H1 (cell line): Measurements from ENCODE around the gene ARMS2. TPM values are rescaled to one million over a fixed set of nuclear protein-coding genes. Genes with fewer than 3 reads are reported as not detected.

ENCODE experiments used
- CTCF ChIA-PET: fragments of 300-600 bp; sonication (Branson Sonifier 250); formaldehyde crosslinking; loops from one replicate; lab custom pipeline; 2021; ENCODE audit not compliant: partially characterized antibody; lab: Charles Lee
- POLR2A ChIA-PET: fragments of 300-600 bp; sonication (Branson Sonifier 250); formaldehyde crosslinking; loops from one replicate; lab custom pipeline; 2021; ENCODE audit warnings: inconsistent platforms; ENCODE audit not compliant: partially characterized antibody; lab: Charles Lee
- DNase-seq, 2 experiments: peaks; one replicate each; pipeline versions ENCODE4 v3.0.0 to v3.0.0-alpha.2; 2010 to 2022; ENCODE audit warnings: low spot score in 2 of 2, low read depth in 1 of 2, mixed read lengths in 1 of 2
- FAIRE-seq: peaks from 2 replicates; lab custom pipeline; 2011; peaks lifted over from hg19 to GRCh38; lab: Jason Lieb, UNC
- H2AFZ ChIP-seq: 2 replicates; pipeline ENCODE4 v1.8.1; 2012; ENCODE audit warnings: low read length, inconsistent platforms
- H2AK5ac ChIP-seq: 2 replicates; pipeline ENCODE4 v1.6.1; 2013; ENCODE audit warnings: low read depth, low read length
- H2BK120ac ChIP-seq: replicated peaks from 2 replicates; pipeline ENCODE3; 2013; ENCODE audit warnings: low read depth, low read length, inconsistent platforms
- H2BK12ac ChIP-seq: 2 replicates; pipeline ENCODE4 v1.6.1; 2013; ENCODE audit warnings: low read depth, low read length
- H2BK15ac ChIP-seq: 2 replicates; pipeline ENCODE4 v1.6.1; 2013; ENCODE audit warnings: low read length
- H2BK20ac ChIP-seq: 2 replicates; pipeline ENCODE4 v1.6.1; 2013; ENCODE audit warnings: low read length
- H2BK5ac ChIP-seq: 2 replicates; pipeline ENCODE4 v1.6.1; 2013; ENCODE audit warnings: low read depth, low read length
- H3K14ac ChIP-seq: 2 replicates; pipeline ENCODE4 v1.6.1; 2013; ENCODE audit warnings: inconsistent platforms; ENCODE audit not compliant: insufficient read length
- H3K18ac ChIP-seq: 2 replicates; pipeline ENCODE4 v1.6.1; 2013; ENCODE audit warnings: low read length; ENCODE audit errors: extremely low read depth
- H3K23ac ChIP-seq: 2 replicates; pipeline ENCODE4 v1.6.1; 2013; ENCODE audit warnings: inconsistent platforms; ENCODE audit not compliant: insufficient read length
- H3K23me2 ChIP-seq: 2 replicates; pipeline ENCODE4 v1.6.1; 2013; ENCODE audit warnings: low read depth, low read length
- H3K27ac ChIP-seq: 2 replicates; pipeline ENCODE4 v1.6.1; 2011; ENCODE audit warnings: low read depth, low read length, inconsistent platforms
- H3K27me3 ChIP-seq, 4 experiments: replicated peaks in 1 of 4; 1 replicate in 1 of 4; 2 replicates in 3 of 4; pipeline versions ENCODE4 v1.6.1 to v1.8.1; 2011 to 2013; ENCODE audit warnings: low read length in 3 of 4, mild to moderate bottlenecking in 3 of 4, inconsistent platforms in 2 of 4, mixed read lengths in 2 of 4, moderate library complexity in 1 of 4; ENCODE audit not compliant: control insufficient read depth in 3 of 4, insufficient read depth in 3 of 4; ENCODE audit errors: extremely low read depth in 1 of 4
- H3K36me3 ChIP-seq, 4 experiments: 2 replicates each; pipeline versions ENCODE4 v1.6.1 to v1.8.1; 2011 to 2013; ENCODE audit warnings: mild to moderate bottlenecking in 4 of 4, low read length in 3 of 4, moderate library complexity in 2 of 4, control low read depth in 1 of 4, inconsistent platforms in 1 of 4; ENCODE audit not compliant: insufficient read depth in 4 of 4, control insufficient read depth in 2 of 4
- H3K4ac ChIP-seq: replicated peaks from 2 replicates; pipeline ENCODE3; 2013; ENCODE audit warnings: low read length, low read depth, mixed read lengths, inconsistent platforms; ENCODE audit not compliant: insufficient read length
- H3K4me1 ChIP-seq, 4 experiments: replicated peaks in 1 of 4; 1 replicate in 1 of 4; 2 replicates in 3 of 4; pipeline versions ENCODE4 v1.6.1 to v1.8.1; 2011 to 2013; ENCODE audit warnings: low read length in 3 of 4, inconsistent platforms in 2 of 4, mixed read lengths in 1 of 4; ENCODE audit not compliant: insufficient read depth in 4 of 4, control insufficient read depth in 3 of 4
- H3K4me2 ChIP-seq, 2 experiments: 2 replicates each; pipeline versions ENCODE4 v1.6.1 to v1.8.1; 2011 to 2013; ENCODE audit warnings: low read depth in 2 of 2, low read length in 2 of 2, control low read depth in 1 of 2, inconsistent platforms in 1 of 2, mild to moderate bottlenecking in 1 of 2; ENCODE audit not compliant: insufficient read depth in 1 of 2
- H3K4me3 ChIP-seq, 4 experiments: fragments of 200-600, 300-600 bp in 1 of 4; sonication (generic), shearing (Covaris generic), sonication (Bioruptor Twin) in 1 of 4; 2 replicates each; pipeline versions ENCODE4 v1.5.1 to v1.8.1; 2011 to 2016; ENCODE audit warnings: low read length in 4 of 4, low read depth in 3 of 4, control low read depth in 2 of 4, inconsistent platforms in 2 of 4, mild to moderate bottlenecking in 2 of 4, mixed read lengths in 1 of 4, moderate library complexity in 1 of 4; ENCODE audit not compliant: insufficient read depth in 2 of 4; ENCODE audit errors: extremely low read depth in 1 of 4
- H3K56ac ChIP-seq: replicated peaks from 2 replicates; pipeline ENCODE3; 2013; ENCODE audit warnings: low read depth, mild to moderate bottlenecking, mixed read lengths, low read length, inconsistent platforms; ENCODE audit not compliant: insufficient read length
- H3K79me1 ChIP-seq: 2 replicates; pipeline ENCODE4 v1.6.1; 2013; ENCODE audit warnings: low read depth, low read length, control low read depth
- H3K79me2 ChIP-seq, 2 experiments: 2 replicates each; pipeline versions ENCODE4 v1.6.1 to v1.8.1; 2012 to 2013; ENCODE audit warnings: low read length in 2 of 2, mild to moderate bottlenecking in 2 of 2, inconsistent platforms in 1 of 2; ENCODE audit not compliant: insufficient read depth in 2 of 2, control insufficient read depth in 1 of 2
- H3K9ac ChIP-seq, 4 experiments: replicated peaks in 1 of 4; 1 replicate in 1 of 4; 2 replicates in 3 of 4; pipeline versions ENCODE4 v1.6.1 to v1.8.1; 2011 to 2013; ENCODE audit warnings: low read depth in 3 of 4, low read length in 3 of 4, control low read depth in 2 of 4, mild to moderate bottlenecking in 2 of 4, moderate library complexity in 2 of 4, inconsistent platforms in 1 of 4; ENCODE audit errors: extremely low read depth in 1 of 4
- H3K9me3 ChIP-seq, 2 experiments: 2 replicates each; pipeline versions ENCODE4 v1.6.1 to v1.8.1; 2012 to 2013; ENCODE audit warnings: mild to moderate bottlenecking in 2 of 2, moderate library complexity in 2 of 2, control low read depth in 1 of 2, inconsistent platforms in 1 of 2, low read depth in 1 of 2, low read length in 1 of 2, mixed read lengths in 1 of 2; ENCODE audit not compliant: insufficient read depth in 2 of 2
- H4K20me1 ChIP-seq, 2 experiments: replicated peaks in 1 of 2; 2 replicates each; pipeline versions ENCODE3 to v1.8.1; 2011 to 2013; ENCODE audit warnings: inconsistent platforms in 2 of 2, low read length in 2 of 2, mild to moderate bottlenecking in 1 of 2; ENCODE audit not compliant: insufficient read depth in 2 of 2, control insufficient read depth in 1 of 2
- H4K5ac ChIP-seq: 2 replicates; pipeline ENCODE4 v1.6.1; 2013; ENCODE audit warnings: low read length, low read depth, mixed read lengths, inconsistent platforms; ENCODE audit not compliant: insufficient read length
- H4K8ac ChIP-seq: 2 replicates; pipeline ENCODE4 v1.8.0; 2013; ENCODE audit warnings: mild to moderate bottlenecking, moderate library complexity, low read length, inconsistent platforms; ENCODE audit not compliant: insufficient read depth; ENCODE audit errors: extremely low read depth
- H4K91ac ChIP-seq: replicated peaks from 2 replicates; pipeline ENCODE3; 2013; ENCODE audit warnings: low read length, mixed read lengths, inconsistent platforms; ENCODE audit not compliant: insufficient read length
- BACH1 ChIP-seq: IDR thresholded peaks from 2 replicates; pipeline ENCODE4 v1.6.1; 2012; ENCODE audit warnings: low read length, improper control_type of control experiment
- BCL11A ChIP-seq, 2 experiments: IDR thresholded peaks; one replicate each; pipeline ENCODE4 v1.6.1; 2011; ENCODE audit warnings: low read depth in 2 of 2, low read length in 2 of 2, mild to moderate bottlenecking in 2 of 2
- CHD1 ChIP-seq: IDR thresholded peaks from 2 replicates; pipeline ENCODE4 v1.6.1; 2012; ENCODE audit warnings: low read depth, low read length, improper control_type of control experiment
- CHD2 ChIP-seq: IDR thresholded peaks from 2 replicates; pipeline ENCODE4 v1.6.1; 2012; ENCODE audit warnings: low read length, improper control_type of control experiment
- EGR1 ChIP-seq: IDR thresholded peaks from 2 replicates; pipeline ENCODE4 v1.6.1; 2011; ENCODE audit warnings: low read depth, low read length, borderline replicate concordance
- EZH2 ChIP-seq: fragments of 200-600 bp; sonication (generic); IDR thresholded peaks from 2 replicates; pipeline ENCODE4 v1.7.1; 2012; ENCODE audit warnings: low read depth, mild to moderate bottlenecking, moderate library complexity, low read length, inconsistent platforms; ENCODE audit not compliant: severe bottlenecking
- GTF2F1 ChIP-seq: IDR thresholded peaks from 2 replicates; pipeline ENCODE4 v1.6.1; 2012; ENCODE audit warnings: low read depth, low read length, improper control_type of control experiment, borderline replicate concordance
- KDM5A ChIP-seq: fragments of 200-600 bp; IDR thresholded peaks from 2 replicates; pipeline ENCODE4 v1.7.1; 2012; ENCODE audit warnings: mild to moderate bottlenecking, low read length, inconsistent platforms, mixed read lengths
- NANOG ChIP-seq: IDR thresholded peaks from 2 replicates; pipeline ENCODE4 v1.6.1; 2011; ENCODE audit warnings: low read length, low read depth, mild to moderate bottlenecking, inconsistent platforms; ENCODE audit not compliant: insufficient read depth, poor library complexity, severe bottlenecking
- POU5F1 ChIP-seq: IDR thresholded peaks from 2 replicates; pipeline ENCODE4 v1.6.1; 2011; ENCODE audit warnings: low read depth, mild to moderate bottlenecking, low read length, moderate library complexity
- SIN3A ChIP-seq, 2 experiments: IDR thresholded peaks in 1 of 2; conservative IDR thresholded peaks in 1 of 2; 2 replicates each; pipeline ENCODE4 v1.6.1; 2011 to 2012; ENCODE audit warnings: low read length in 2 of 2, improper control_type of control experiment in 1 of 2, low read depth in 1 of 2, mild to moderate bottlenecking in 1 of 2
- SUZ12 ChIP-seq: fragments of 200-600 bp; sonication (generic); IDR thresholded peaks from 2 replicates; pipeline ENCODE4 v1.6.1; 2012; ENCODE audit warnings: mild to moderate bottlenecking, inconsistent platforms, low read length, moderate library complexity, mixed read lengths
- WGBS, 2 experiments: shearing (Covaris generic) in 1 of 2; methylation state at CpG; one replicate each; pipeline versions ENCODE4 v1.1.6 to v1.1.7; 2013 to 2015; ENCODE audit warnings: low lambda C conversion rate in 2 of 2, mixed read lengths in 2 of 2, inconsistent platforms in 1 of 2, low coverage in 1 of 2, missing lambda C conversion rate in 1 of 2; ENCODE audit not compliant: insufficient replicate concordance in 2 of 2, insufficient coverage in 1 of 2, insufficient read length in 1 of 2; ENCODE audit errors: extremely low coverage in 1 of 2, missing lambda C conversion rate in 1 of 2; 5-methylcytosine and 5-hydroxymethylcytosine counted together
- polyA plus RNA-seq, 7 experiments: library from polyadenylated mRNA; depleted of rRNA in 3 of 7; stranded (reverse) in 5 of 7; unstranded in 2 of 7; fragments of >200 nt in 5 of 7; fragments of 200-250 nt in 2 of 7; gene quantifications; 1 replicate in 5 of 7; 2 replicates in 1 of 7; 4 replicates in 1 of 7; pipeline versions ENCODE4 v1.2.1 to v1.2.3, GENCODE V29; 2011 to 2013; ENCODE audit warnings: missing spikeins in 2 of 7, mixed read lengths in 2 of 7
- total RNA-seq: library from RNA; stranded (reverse); fragmentation: NEBNext Ultra II Directional; extraction: Animal tissue kit (Norgen Biotek cat#: 25700); gene quantifications from 2 replicates; pipeline ENCODE4 v1.2.1, GENCODE V29; 2021

ARMS2 gene
- total and polyA plus RNA-seq, 2 of the 8 experiments (the other 6 are each of a cell fraction or from before 2014, with no cell fraction given): not detected

GRCh38 chr10:122427280-122427679 is 27.2 kb upstream of the ARMS2 start:
- Histone ChIP-seq H3K18ac (no peak overlapping the region), H3K4me3 (no peak overlapping the region), H3K9me3 (no peaks in the 10 kb centered on the region), H4K5ac (no peak overlapping the region), H2AK5ac (no peak overlapping the region), H3K56ac (no peak overlapping the region), H3K36me3 (peaks cover 0 to 23% (median 6%) of the 10 kb centered on the region in 4 experiments; a peak in 5 of 8 replicates), H3K4me2 (no peak overlapping the region), H3K79me1 (no peaks in the 10 kb centered on the region; the same call in 1 of the 2 replicates), H4K91ac (no peak overlapping the region), H3K23ac (no peak overlapping the region), H2BK120ac (no peak overlapping the region), H3K27ac (no peak overlapping the region), H2BK5ac (no peak overlapping the region)
- DNase-seq (no peak), FAIRE-seq (no peak)
- 92% methylated on average over 2 of the region's 2 CpGs; no CpG with 5 or more reads in 1 of the 2 experiments for WGBS, 2 experiments
- POLR2A ChIA-PET: no interaction called here
- TF ChIP-seq SIN3A (conservative IDR thresholded peaks at IDR 0.05 in 1 of 2, IDR thresholded peaks at IDR 0.05 in 1 of 2; ENCODE audit: low read depth in 1 of 2, low read length in 2 of 2) (no peak), CHD2 (no peak), CHD1 (no peak), GTF2F1 (no peak), EZH2 (no peak), EGR1 (no peak), BCL11A (IDR thresholded peaks at IDR 0.05; ENCODE audit: low read depth in 2 of 2, low read length in 2 of 2) (no peak), KDM5A (no peak), POU5F1 (no peak), NANOG (no peak), SUZ12 (no peak), BACH1 (no peak)
- TF ChIP-seq, all 59 proteins: peak for 0
- Histone ChIP-seq H2BK15ac (no peak overlapping the region), H2BK12ac (no peak overlapping the region), H2BK20ac (no peak overlapping the region), H3K14ac (no peak overlapping the region), H3K79me2 (no peaks in the 10 kb centered on the region), H4K8ac (no peak overlapping the region), H3K4me1 (no peaks in the 10 kb centered on the region), H3K27me3 (no peaks in the 10 kb centered on the region), H4K20me1 (no peaks in the 10 kb centered on the region), H2AFZ (no peak overlapping the region), H3K9ac (no peak overlapping the region), H3K23me2 (no peaks in the 10 kb centered on the region), H3K4ac (no peak overlapping the region)
- CTCF ChIA-PET: no interaction called here
